HCT116 (cell line): ENCODE results near the gene SLC24A3. TPM values are rescaled to one million over a fixed set of nuclear protein-coding genes. Genes with fewer than 3 reads are reported as not detected.

Source experiments
- ATAC-seq: fragments of 200-7000 bp; cut with Tn5 transposase; 2 replicates; pipeline ENCODE4 v1.9.1; 2020; ENCODE audit warnings: mild to moderate bottlenecking, moderate library complexity
- BruUV-seq: library from RNA; stranded (reverse); fragments of 400-500 nt; replicated peaks from 2 replicates; lab custom pipeline; 2021; lab: Mats Ljungman, UMichigan
- CTCF ChIA-PET: fragments of 300-600 bp; sonication (Branson Sonifier 250); formaldehyde crosslinking; loops from one replicate; lab custom pipeline; 2021; ENCODE audit warnings: antibody characterized with exemption; lab: Charles Lee
- POLR2A ChIA-PET: fragments of 300-600, 350-600 bp; sonication (Branson Sonifier 250); formaldehyde crosslinking; loops from one replicate; lab custom pipeline; 2021; ENCODE audit warnings: antibody characterized with exemption; lab: Charles Lee
- RAD21 ChIA-PET, 2 experiments: fragments of 300-600 bp; sonication (Branson Sonifier 250); formaldehyde crosslinking; loops; one replicate each; lab custom pipeline; 2023; ENCODE audit warnings: low total read pairs in 2 of 2; ENCODE audit not compliant: uncharacterized antibody in 2 of 2, unreplicated experiment in 2 of 2, low non-redundant PET in 1 of 2; lab: Charles Lee
- DNase-seq: peaks from one replicate; pipeline ENCODE4 v3.0.0-alpha.2; 2010; ENCODE audit warnings: low read depth, low spot score
- H2AFZ ChIP-seq: fragments of 200-600 bp; shearing (Covaris generic), sonication (generic); 2 replicates; pipeline ENCODE4 v1.6.1; 2017; ENCODE audit warnings: low read depth, mixed run types, mixed read lengths, antibody characterized with exemption, low read length; ENCODE audit not compliant: poor library complexity, severe bottlenecking
- H3K27ac ChIP-seq: 2 replicates; pipeline ENCODE4 v1.5.1; 2012; ENCODE audit warnings: low read depth, low read length
- H3K27me3 ChIP-seq: fragments of 200-600 bp; sonication (generic); 2 replicates; pipeline ENCODE4 v1.6.1; 2016; ENCODE audit warnings: mixed run types, low read length, mixed read lengths; ENCODE audit not compliant: insufficient read depth
- H3K36me3 ChIP-seq, 2 experiments: fragments of 200-500 bp in 1 of 2; fragments of 200-600 bp in 1 of 2; sonication (Bioruptor generic) in 1 of 2; sonication (generic) in 1 of 2; 2 replicates each; pipeline versions ENCODE4 v1.5.1 to v1.6.1; 2014 to 2016; ENCODE audit warnings: low read length in 2 of 2, inconsistent platforms in 1 of 2, mixed read lengths in 1 of 2, mixed run types in 1 of 2; ENCODE audit not compliant: insufficient read depth in 2 of 2, control insufficient read depth in 1 of 2
- H3K4me1 ChIP-seq, 2 experiments: fragments of 200-600 bp in 1 of 2; sonication (generic) in 1 of 2; 2 replicates each; pipeline versions ENCODE4 v1.5.1 to v1.6.1; 2012 to 2017; ENCODE audit warnings: low read length in 2 of 2, inconsistent platforms in 1 of 2, mild to moderate bottlenecking in 1 of 2, mixed read lengths in 1 of 2, mixed run types in 1 of 2, moderate library complexity in 1 of 2; ENCODE audit not compliant: insufficient read depth in 2 of 2, control insufficient read depth in 1 of 2
- H3K4me2 ChIP-seq: fragments of 200-600 bp; sonication (generic); 2 replicates; pipeline ENCODE4 v1.6.1; 2017; ENCODE audit warnings: mixed run types, low read length, mixed read lengths
- H3K4me3 ChIP-seq, 2 experiments: fragments of 200-600 bp in 1 of 2; sonication (generic) in 1 of 2; replicated peaks in 1 of 2; 2 replicates each; pipeline ENCODE4 v1.5.1; 2011 to 2016; ENCODE audit warnings: low read length in 2 of 2, control low read depth in 1 of 2, low read depth in 1 of 2, mild to moderate bottlenecking in 1 of 2, mixed read lengths in 1 of 2, mixed run types in 1 of 2
- H3K79me2 ChIP-seq: fragments of 200-600 bp; sonication (generic); 2 replicates; pipeline ENCODE4 v1.6.1; 2017; ENCODE audit warnings: mild to moderate bottlenecking, mixed run types, low read length, moderate library complexity, mixed read lengths; ENCODE audit not compliant: insufficient read depth
- H3K9ac ChIP-seq: fragments of 200-600 bp; sonication (generic); 2 replicates; pipeline ENCODE4 v1.6.1; 2016; ENCODE audit warnings: low read length, mixed read lengths
- H3K9me2 ChIP-seq: fragments of 200-600 bp; sonication (generic), shearing (Covaris generic); 2 replicates; pipeline ENCODE4 v1.6.1; 2017; ENCODE audit warnings: mixed run types, mild to moderate bottlenecking, moderate library complexity; ENCODE audit not compliant: insufficient read depth
- H3K9me3 ChIP-seq, 2 experiments: fragments of 200-500 bp in 1 of 2; fragments of 200-600 bp in 1 of 2; sonication (Bioruptor generic) in 1 of 2; sonication (generic) in 1 of 2; 2 replicates each; pipeline ENCODE4 v1.6.1; 2014 to 2017; ENCODE audit warnings: low read length in 2 of 2, mixed read lengths in 2 of 2, inconsistent platforms in 1 of 2, low read depth in 1 of 2, mild to moderate bottlenecking in 1 of 2, mixed run types in 1 of 2, moderate library complexity in 1 of 2; ENCODE audit not compliant: control insufficient read depth in 1 of 2, insufficient read depth in 1 of 2
- H4K20me1 ChIP-seq: fragments of 200-600 bp; sonication (generic), shearing (Covaris generic); 2 replicates; pipeline ENCODE4 v1.6.1; 2017; ENCODE audit warnings: mixed run types, mild to moderate bottlenecking, moderate library complexity; ENCODE audit not compliant: insufficient read depth
- CEBPB ChIP-seq: IDR thresholded peaks from 2 replicates; pipeline ENCODE4 v1.6.1; 2012; ENCODE audit warnings: low read depth
- CTCF ChIP-seq, 3 experiments: fragments of 200-600 bp in 1 of 3; sonication (generic) in 1 of 3; IDR thresholded peaks in 2 of 3; conservative IDR thresholded peaks in 1 of 3; 2 replicates each; pipeline ENCODE4 v1.5.1; 2012 to 2017; ENCODE audit warnings: low read depth in 2 of 3, low read length in 2 of 3, antibody characterized with exemption in 1 of 3, borderline replicate concordance in 1 of 3, control low read depth in 1 of 3, mild to moderate bottlenecking in 1 of 3, mixed read lengths in 1 of 3, mixed run types in 1 of 3, moderate library complexity in 1 of 3; ENCODE audit not compliant: insufficient read depth in 1 of 3
- JUND ChIP-seq: IDR thresholded peaks from 2 replicates; pipeline ENCODE4 v1.6.1; 2012
- REST ChIP-seq: IDR thresholded peaks from 2 replicates; pipeline ENCODE4 v1.6.1; 2012; ENCODE audit warnings: low read depth
- SIN3A ChIP-seq: IDR thresholded peaks from 2 replicates; pipeline ENCODE4 v1.6.1; 2012; ENCODE audit warnings: low read depth
- SRF ChIP-seq: IDR thresholded peaks from 2 replicates; pipeline ENCODE4 v1.6.1; 2012; ENCODE audit warnings: low read depth
- ZFX ChIP-seq: fragments of 450-650 bp; IDR thresholded peaks from 2 replicates; pipeline ENCODE4 v1.6.1; 2017
- intact Hi-C: fragments of 100-400 bp; cut with micrococcal nuclease; formaldehyde crosslinking; loops from 2 replicates; pipeline ENCODE4 v1.10.0; 2022
- total RNA-seq: library from RNA; stranded (reverse); gene quantifications from one replicate; pipeline ENCODE4 v1.2.1, GENCODE V29; 2021; ENCODE audit not compliant: unreplicated experiment

SLC24A3 gene
- total RNA-seq, 1 experiment from 2014 or later: not detected

- no peak for TF ChIP-seq ZFX
- TF ChIP-seq SRF: no peak
- no peak for TF ChIP-seq SIN3A
- TF ChIP-seq CEBPB: no peak
- TF ChIP-seq REST: no peak
- TF ChIP-seq JUND: no peak
- no peak for TF ChIP-seq CTCF (IDR thresholded peaks at IDR 0.05 in 2 of 3, conservative IDR thresholded peaks at IDR 0.05 in 1 of 3; ENCODE audit: borderline replicate concordance in 1 of 3, insufficient read depth in 1 of 3, low read depth in 2 of 3, low read length in 2 of 3)
- intact Hi-C loops: no loop called here
- Histone ChIP-seq H3K9ac (no peak overlapping the region), H3K79me2 (no peaks in the 10 kb centered on the region), H3K4me2 (no peak overlapping the region), H3K9me2 (no peaks in the 10 kb centered on the region), H3K36me3 (no peaks in the 10 kb centered on the region), H2AFZ (no peak overlapping the region), H3K4me1 (no peaks in the 10 kb centered on the region), H3K27ac (no peak overlapping the region), H3K4me3 (no peak overlapping the region), H3K27me3 (no peaks in the 10 kb centered on the region), H3K9me3 (no peaks in the 10 kb centered on the region), H4K20me1 (no peaks in the 10 kb centered on the region)
- ChIA-PET POLR2A (no interaction called here), CTCF (no interaction called here), RAD21 (no interaction called here)
- DNase-seq (no peak), ATAC-seq (no peak)
- no TSS peak for BruUV-seq
These were observed 270.3 kb downstream of the SLC24A3 start for GRCh38 chr20:19482726-19483125.
